Measurements from ENCODE around the gene PRKCE. TPM values are rescaled to one million over a fixed set of nuclear protein-coding genes. Genes with fewer than 3 reads are reported as not detected.

Gene PRKCE
- total and polyA plus RNA-seq, 2 donors (not counting 1 experiment from before 2014, with no cell fraction given): 14.1 to 19.0 TPM

DNA sequence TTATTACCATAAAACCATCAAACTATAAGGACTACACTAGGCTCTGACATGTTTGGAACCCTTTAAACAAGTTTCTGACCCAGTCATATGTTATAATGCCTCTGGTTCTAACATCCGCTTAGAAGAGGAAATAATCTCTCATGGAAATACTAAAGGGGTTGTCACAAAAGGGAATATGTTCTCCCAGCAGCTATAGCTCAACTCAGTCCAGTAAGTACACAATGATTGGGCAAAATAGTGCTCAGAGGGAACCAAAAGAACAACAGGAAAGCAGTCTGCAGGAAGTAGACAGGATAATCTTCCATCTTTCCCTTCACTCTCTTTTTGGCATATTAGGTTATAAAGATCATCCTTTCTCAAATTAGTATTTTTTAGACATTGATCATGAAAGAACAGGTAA is 44.7 kb upstream of the PRKCE start:
- no peak for DNase-seq (ENCODE audit: low read depth in 2 of 2)
- TF ChIP-seq, protein P1, sequence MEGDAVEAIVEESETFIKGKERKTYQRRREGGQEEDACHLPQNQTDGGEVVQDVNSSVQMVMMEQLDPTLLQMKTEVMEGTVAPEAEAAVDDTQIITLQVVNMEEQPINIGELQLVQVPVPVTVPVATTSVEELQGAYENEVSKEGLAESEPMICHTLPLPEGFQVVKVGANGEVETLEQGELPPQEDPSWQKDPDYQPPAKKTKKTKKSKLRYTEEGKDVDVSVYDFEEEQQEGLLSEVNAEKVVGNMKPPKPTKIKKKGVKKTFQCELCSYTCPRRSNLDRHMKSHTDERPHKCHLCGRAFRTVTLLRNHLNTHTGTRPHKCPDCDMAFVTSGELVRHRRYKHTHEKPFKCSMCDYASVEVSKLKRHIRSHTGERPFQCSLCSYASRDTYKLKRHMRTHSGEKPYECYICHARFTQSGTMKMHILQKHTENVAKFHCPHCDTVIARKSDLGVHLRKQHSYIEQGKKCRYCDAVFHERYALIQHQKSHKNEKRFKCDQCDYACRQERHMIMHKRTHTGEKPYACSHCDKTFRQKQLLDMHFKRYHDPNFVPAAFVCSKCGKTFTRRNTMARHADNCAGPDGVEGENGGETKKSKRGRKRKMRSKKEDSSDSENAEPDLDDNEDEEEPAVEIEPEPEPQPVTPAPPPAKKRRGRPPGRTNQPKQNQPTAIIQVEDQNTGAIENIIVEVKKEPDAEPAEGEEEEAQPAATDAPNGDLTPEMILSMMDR (conservative IDR thresholded peaks at IDR 0.05 in 1 of 2, IDR thresholded peaks at IDR 0.05 in 1 of 2; ENCODE audit: low read depth in 1 of 2, low read length in 2 of 2): no peak
- no peak for TF ChIP-seq EZH2 (IDR thresholded peaks at IDR 0.05; ENCODE audit: low read length, missing control alignments)
- Histone ChIP-seq H3K4me1 (ENCODE audit: control insufficient read depth, extremely low read depth, insufficient read depth, low read length) (no peaks in the 10 kb centered on the region), H3K4me3 (replicated peaks in 1 of 4; ENCODE audit: control extremely low read depth in 1 of 4, insufficient read depth in 1 of 4, low read depth in 3 of 4, low read length in 4 of 4) (no peak overlapping the region), H3K9ac (ENCODE audit: insufficient read depth, low read length) (no peak overlapping the region), H3K27ac (ENCODE audit: insufficient read depth, low read length) (no peak overlapping the region), H3K79me2 (ENCODE audit: control insufficient read depth, insufficient read depth, low read length) (peaks cover 11% of the 10 kb centered on the region), H3K36me3 (ENCODE audit: control insufficient read depth, insufficient read depth, low read length) (no peaks in the 10 kb centered on the region), H2AFZ (ENCODE audit: low read length) (no peak overlapping the region), H3K27me3 (ENCODE audit: control insufficient read depth, insufficient read depth, low read length) (no peaks in the 10 kb centered on the region), H4K20me1 (ENCODE audit: control insufficient read depth, extremely low read depth, insufficient read depth, low read length) (no peaks in the 10 kb centered on the region), H3K4me2 (ENCODE audit: extremely low read depth, insufficient read depth, low read length) (no peak overlapping the region), H3K9me3 (ENCODE audit: control insufficient read depth, insufficient read depth, low read depth, low read length) (no peaks in the 10 kb centered on the region)

DNA sequence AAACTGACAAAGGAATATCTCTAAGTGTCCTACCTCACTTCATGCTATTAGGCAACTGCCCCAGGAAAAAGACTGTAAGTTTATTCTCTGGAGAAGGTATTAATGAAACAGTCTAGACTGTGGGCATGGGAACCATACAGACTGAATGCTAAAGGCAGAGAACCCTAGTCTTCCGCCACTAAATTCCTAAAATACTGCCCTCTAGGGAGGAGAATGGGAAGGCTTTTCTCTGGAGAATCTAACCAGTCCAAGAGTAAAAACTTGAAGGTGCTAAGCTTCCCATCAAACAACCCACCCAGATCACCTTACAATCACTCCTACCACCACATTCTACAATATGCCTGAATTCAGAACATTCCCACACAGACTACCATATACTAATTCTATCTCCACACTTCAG is 43.8 kb upstream of the PRKCE start:
- H3K4me2 ChIP-seq (ENCODE audit: extremely low read depth, insufficient read depth, low read length): no peak overlapping the region
- H2AFZ ChIP-seq (ENCODE audit: low read length): no peak overlapping the region
- H3K27me3 ChIP-seq (ENCODE audit: control insufficient read depth, insufficient read depth, low read length): no peaks in the 10 kb centered on the region
- no peak overlapping the region for H3K9ac ChIP-seq (ENCODE audit: insufficient read depth, low read length)
- peaks cover 11% of the 10 kb centered on the region for H3K79me2 ChIP-seq (ENCODE audit: control insufficient read depth, insufficient read depth, low read length)
- no peak overlapping the region for H3K27ac ChIP-seq (ENCODE audit: insufficient read depth, low read length)
- TF ChIP-seq, protein P1 (conservative IDR thresholded peaks at IDR 0.05 in 1 of 2, IDR thresholded peaks at IDR 0.05 in 1 of 2; ENCODE audit: low read depth in 1 of 2, low read length in 2 of 2): peak; percentile 22 to 59
- no peak for TF ChIP-seq EZH2 (IDR thresholded peaks at IDR 0.05; ENCODE audit: low read length, missing control alignments)
- H3K36me3 ChIP-seq (ENCODE audit: control insufficient read depth, insufficient read depth, low read length): no peaks in the 10 kb centered on the region
- H3K4me3 ChIP-seq (replicated peaks in 1 of 4; ENCODE audit: control extremely low read depth in 1 of 4, insufficient read depth in 1 of 4, low read depth in 3 of 4, low read length in 4 of 4): no peak overlapping the region
- no peaks in the 10 kb centered on the region for H4K20me1 ChIP-seq (ENCODE audit: control insufficient read depth, extremely low read depth, insufficient read depth, low read length)
- DNase-seq (ENCODE audit: low read depth in 2 of 2): peak in 1 of 2 donors; percentile 20
- H3K4me1 ChIP-seq (ENCODE audit: control insufficient read depth, extremely low read depth, insufficient read depth, low read length): no peaks in the 10 kb centered on the region
- no peaks in the 10 kb centered on the region for H3K9me3 ChIP-seq (ENCODE audit: control insufficient read depth, insufficient read depth, low read depth, low read length)

DNA sequence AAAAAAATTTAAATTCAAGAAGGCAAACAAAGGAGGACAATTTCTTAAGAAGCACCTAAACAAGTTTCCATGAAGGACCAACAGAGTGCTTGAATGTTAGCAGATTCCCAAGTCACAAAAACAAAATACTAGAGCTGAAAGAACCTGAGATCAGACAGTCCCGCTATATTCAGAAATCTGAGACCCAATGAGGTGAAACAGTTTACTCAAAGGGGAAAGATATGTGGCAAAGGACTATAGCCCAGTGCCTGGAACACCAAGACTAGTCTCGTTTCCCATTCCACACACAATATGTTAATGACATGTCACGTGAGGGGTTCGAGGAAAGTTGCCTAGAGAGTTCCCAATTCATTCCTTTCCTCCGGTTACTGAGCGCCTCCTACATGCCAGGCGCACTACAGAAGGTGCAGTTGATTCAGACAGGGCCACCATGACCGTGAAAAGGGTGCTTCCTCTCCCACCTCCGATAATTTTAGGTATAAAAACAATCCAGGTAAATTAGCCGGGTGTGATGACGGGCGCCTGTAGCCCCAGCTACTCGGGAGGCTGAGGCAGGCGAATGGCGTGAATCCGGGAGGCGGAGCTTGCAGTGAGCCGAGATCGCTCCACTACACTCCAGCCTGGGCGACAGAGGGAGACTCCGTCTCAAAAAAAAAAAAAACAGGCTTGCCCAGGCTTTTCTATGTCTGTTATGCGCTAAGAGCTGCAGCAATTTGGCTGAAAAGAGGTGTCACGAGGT is 41.0 kb upstream of the PRKCE start:
- Histone ChIP-seq H4K20me1 (ENCODE audit: control insufficient read depth, extremely low read depth, insufficient read depth, low read length) (no peaks in the 10 kb centered on the region), H3K9ac (ENCODE audit: insufficient read depth, low read length) (peak overlapping the region; percentile 21), H3K4me2 (ENCODE audit: extremely low read depth, insufficient read depth, low read length) (peak overlapping the region; percentile 85), H3K9me3 (ENCODE audit: control insufficient read depth, insufficient read depth, low read depth, low read length) (no peaks in the 10 kb centered on the region), H3K27ac (ENCODE audit: insufficient read depth, low read length) (peak overlapping the region; percentile 65), H3K36me3 (ENCODE audit: control insufficient read depth, insufficient read depth, low read length) (no peaks in the 10 kb centered on the region), H3K27me3 (ENCODE audit: control insufficient read depth, insufficient read depth, low read length) (no peaks in the 10 kb centered on the region), H3K79me2 (ENCODE audit: control insufficient read depth, insufficient read depth, low read length) (peaks cover 11% of the 10 kb centered on the region), H2AFZ (ENCODE audit: low read length) (peak overlapping the region; percentile 60), H3K4me3 (replicated peaks in 1 of 4; ENCODE audit: control extremely low read depth in 1 of 4, insufficient read depth in 1 of 4, low read depth in 3 of 4, low read length in 4 of 4) (peak overlapping the region; percentile 37 to 90 (median 64)), H3K4me1 (ENCODE audit: control insufficient read depth, extremely low read depth, insufficient read depth, low read length) (no peaks in the 10 kb centered on the region)
- TF ChIP-seq EZH2 (IDR thresholded peaks at IDR 0.05; ENCODE audit: low read length, missing control alignments): no peak
- TF ChIP-seq, protein P1 (conservative IDR thresholded peaks at IDR 0.05 in 1 of 2, IDR thresholded peaks at IDR 0.05 in 1 of 2; ENCODE audit: low read depth in 1 of 2, low read length in 2 of 2): peak; percentile 40 to 54
- peak; percentile 62 to 74 for DNase-seq (ENCODE audit: low read depth in 2 of 2)

Data from fibroblast of lung (primary cell).